PC-3 (cell line): ENCODE results near the gene CTDNEP1. TPM values are rescaled to one million over a fixed set of nuclear protein-coding genes. Genes with fewer than 3 reads are reported as not detected.

Experiments
- ATAC-seq: fragments of 200-7000 bp; cut with Tn5 transposase; 2 replicates; pipeline ENCODE4 v1.9.1; 2020; ENCODE audit warnings: mild to moderate bottlenecking, moderate library complexity
- BruUV-seq: library from RNA; stranded (reverse); fragments of 400-500 nt; replicated peaks from 2 replicates; lab custom pipeline; 2021; lab: Mats Ljungman, UMichigan
- CTCF ChIA-PET: fragments of 300-600 bp; sonication (Branson Sonifier 250); formaldehyde crosslinking; loops from one replicate; lab custom pipeline; 2022; ENCODE audit warnings: antibody characterized with exemption; lab: Charles Lee
- POLR2A ChIA-PET: fragments of 300-600 bp; sonication (Branson Sonifier 250); formaldehyde crosslinking; loops from one replicate; lab custom pipeline; 2022; ENCODE audit warnings: antibody characterized with exemption; ENCODE audit not compliant: unreplicated experiment; lab: Charles Lee
- DNase-seq: peaks from one replicate; pipeline ENCODE4 v3.0.0-alpha.2; 2015
- H2AFZ ChIP-seq: fragments of 300-600 bp; sonication (generic); 2 replicates; pipeline ENCODE4 v1.6.0; 2016; ENCODE audit warnings: antibody characterized with exemption, low read length
- H3F3A ChIP-seq: fragments of 300-600 bp; sonication (generic); one replicate; pipeline ENCODE4 v1.6.0; 2017; ENCODE audit warnings: antibody characterized with exemption, low read length, control low read depth, mild to moderate bottlenecking; ENCODE audit not compliant: unreplicated experiment
- H3K27ac ChIP-seq: fragments of 300-600 bp; sonication (generic); 2 replicates; pipeline ENCODE4 v1.5.1; 2016; ENCODE audit warnings: mild to moderate bottlenecking, low read length
- H3K27me3 ChIP-seq: fragments of 300-600 bp; sonication (generic); 2 replicates; pipeline ENCODE4 v1.6.1; 2016; ENCODE audit warnings: low read length, mixed read lengths
- H3K36me3 ChIP-seq: fragments of 300-600 bp; sonication (generic); 2 replicates; pipeline ENCODE4 v1.6.1; 2016; ENCODE audit warnings: low read depth, mixed run types, low read length, mixed read lengths
- H3K4me1 ChIP-seq: fragments of 300-600 bp; sonication (generic); 2 replicates; pipeline ENCODE4 v1.5.1; 2016; ENCODE audit warnings: low read length; ENCODE audit not compliant: insufficient read depth
- H3K4me2 ChIP-seq: fragments of 300-600 bp; sonication (generic); 2 replicates; pipeline ENCODE4 v1.6.0; 2016; ENCODE audit warnings: low read length
- H3K4me3 ChIP-seq: fragments of 300-600 bp; sonication (generic); 2 replicates; pipeline ENCODE4 v1.5.1; 2016; ENCODE audit warnings: mild to moderate bottlenecking, low read length, mixed read lengths
- H3K79me2 ChIP-seq: fragments of 300-600 bp; sonication (generic); 2 replicates; pipeline ENCODE4 v1.6.1; 2017; ENCODE audit warnings: low read length, mixed read lengths
- H3K9ac ChIP-seq: fragments of 300-600 bp; sonication (generic); 2 replicates; pipeline ENCODE4 v1.6.0; 2016; ENCODE audit warnings: mild to moderate bottlenecking, low read length
- H3K9me2 ChIP-seq: fragments of 300-600 bp; sonication (generic); replicated peaks from 2 replicates; pipeline ENCODE4 v1.6.1; 2016; ENCODE audit warnings: mixed run types, low read length, mixed read lengths
- H3K9me3 ChIP-seq: fragments of 300-600 bp; sonication (generic); 2 replicates; pipeline ENCODE4 v1.6.1; 2016; ENCODE audit warnings: low read length, mixed read lengths
- H4K20me1 ChIP-seq: fragments of 300-600 bp; sonication (generic); 2 replicates; pipeline ENCODE4 v1.6.1; 2016; ENCODE audit warnings: low read length, mixed read lengths
- EZH2 ChIP-seq: fragments of 300-600 bp; sonication (generic); IDR thresholded peaks from one replicate; pipeline ENCODE4 v1.6.1; 2017; ENCODE audit warnings: antibody characterized with exemption, mild to moderate bottlenecking, low read length; ENCODE audit not compliant: unreplicated experiment
- EZH2phosphoT487 ChIP-seq: fragments of 300-600 bp; sonication (generic); IDR thresholded peaks from 2 replicates; pipeline ENCODE4 v1.6.1; 2018; ENCODE audit warnings: mild to moderate bottlenecking, antibody characterized with exemption, low read length, borderline replicate concordance
- intact Hi-C: fragments of 100-400 bp; cut with micrococcal nuclease; formaldehyde crosslinking; loops from 2 replicates; pipeline ENCODE4 v1.9.0; 2023
- total RNA-seq: library from RNA; depleted of rRNA; stranded (reverse); fragments of >200 nt; gene quantifications from 2 replicates; pipeline ENCODE4 v1.2.3, GENCODE V29; 2014
- TF ChIP-seq, protein P1 (sequence below): fragments of 300-600 bp; sonication (generic); conservative IDR thresholded peaks from 2 replicates; pipeline ENCODE4 v1.5.1; 2017; ENCODE audit warnings: antibody characterized with exemption, low read depth, mild to moderate bottlenecking, low read length

Gene CTDNEP1
- total RNA-seq, 1 experiment from 2014 or later = 52.4 TPM

DNA sequence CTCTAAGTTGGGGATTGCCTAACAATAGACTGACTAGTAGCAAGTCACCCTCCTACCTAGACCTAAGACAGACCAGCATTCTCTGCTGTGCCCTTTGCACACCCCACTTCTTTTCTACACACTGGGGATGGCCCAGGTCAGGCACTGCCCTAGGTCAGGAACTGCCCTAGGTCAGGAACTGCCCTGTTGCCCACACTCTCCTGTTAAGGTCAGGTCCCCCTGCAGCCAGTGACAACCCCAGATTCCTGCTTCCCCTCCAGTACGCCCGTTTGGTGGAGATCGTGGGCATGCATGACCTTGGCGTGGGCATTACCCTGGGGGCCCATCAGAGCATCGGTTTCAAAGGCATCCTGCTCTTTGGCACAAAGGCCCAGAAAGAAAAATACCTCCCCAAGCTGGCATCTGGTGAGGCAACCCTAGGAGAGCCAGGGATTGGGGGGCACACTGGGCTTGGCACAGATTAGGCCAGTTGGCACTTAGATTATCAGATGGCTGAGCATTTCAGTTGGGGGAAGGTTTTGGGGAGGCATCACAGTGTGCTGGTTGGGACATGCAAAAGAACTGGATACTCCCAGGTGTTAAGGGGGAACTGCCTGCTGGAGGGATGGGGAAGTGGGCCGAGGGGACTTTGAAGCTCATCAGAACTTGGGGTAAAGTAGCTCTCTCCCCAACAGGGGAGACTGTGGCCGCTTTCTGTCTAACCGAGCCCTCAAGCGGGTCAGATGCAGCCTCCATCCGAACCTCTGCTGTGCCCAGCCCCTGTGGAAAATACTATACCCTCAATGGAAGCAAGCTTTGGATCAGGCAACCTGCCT lies 30.0 kb downstream of the CTDNEP1 start:
- H4K20me1 ChIP-seq = peaks cover 14% of the 10 kb centered on the region; the same call in 1 of the 2 replicates
- no TSS peak for BruUV-seq
- H3F3A ChIP-seq = no peaks in the 10 kb centered on the region
- ChIA-PET POLR2A (interaction anchor here (0.6 to 1.1 kb wide), 2 partner anchors 20 to 68 kb away, joined by 3 to 9 read pairs; no protein-coding TSS in a partner anchor), CTCF (no interaction called here)
- H2AFZ ChIP-seq = no peak overlapping the region
- peaks cover 23% of the 10 kb centered on the region for H3K4me1 ChIP-seq
- H3K9me3 ChIP-seq = no peaks in the 10 kb centered on the region
- TF ChIP-seq EZH2phosphoT487 = no peak
- TF ChIP-seq, protein P1, sequence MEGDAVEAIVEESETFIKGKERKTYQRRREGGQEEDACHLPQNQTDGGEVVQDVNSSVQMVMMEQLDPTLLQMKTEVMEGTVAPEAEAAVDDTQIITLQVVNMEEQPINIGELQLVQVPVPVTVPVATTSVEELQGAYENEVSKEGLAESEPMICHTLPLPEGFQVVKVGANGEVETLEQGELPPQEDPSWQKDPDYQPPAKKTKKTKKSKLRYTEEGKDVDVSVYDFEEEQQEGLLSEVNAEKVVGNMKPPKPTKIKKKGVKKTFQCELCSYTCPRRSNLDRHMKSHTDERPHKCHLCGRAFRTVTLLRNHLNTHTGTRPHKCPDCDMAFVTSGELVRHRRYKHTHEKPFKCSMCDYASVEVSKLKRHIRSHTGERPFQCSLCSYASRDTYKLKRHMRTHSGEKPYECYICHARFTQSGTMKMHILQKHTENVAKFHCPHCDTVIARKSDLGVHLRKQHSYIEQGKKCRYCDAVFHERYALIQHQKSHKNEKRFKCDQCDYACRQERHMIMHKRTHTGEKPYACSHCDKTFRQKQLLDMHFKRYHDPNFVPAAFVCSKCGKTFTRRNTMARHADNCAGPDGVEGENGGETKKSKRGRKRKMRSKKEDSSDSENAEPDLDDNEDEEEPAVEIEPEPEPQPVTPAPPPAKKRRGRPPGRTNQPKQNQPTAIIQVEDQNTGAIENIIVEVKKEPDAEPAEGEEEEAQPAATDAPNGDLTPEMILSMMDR = no peak
- TF ChIP-seq EZH2 = no peak
- no peaks in the 10 kb centered on the region for H3K9me2 ChIP-seq
- peaks cover 32% of the 10 kb centered on the region for H3K79me2 ChIP-seq
- peak overlapping the region; percentile 97 for H3K27ac ChIP-seq
- H3K4me2 ChIP-seq = peak overlapping the region; percentile 86
- H3K27me3 ChIP-seq = no peaks in the 10 kb centered on the region
- peak overlapping the region; percentile 97 for H3K9ac ChIP-seq
- ATAC-seq = no peak
- intact Hi-C loops = loop anchor here (2.0 kb wide), 1 partner anchor 13 kb away; the partner anchor contains the start of gene DVL2
- H3K36me3 ChIP-seq = peaks cover 26% of the 10 kb centered on the region
- no peak for DNase-seq
- H3K4me3 ChIP-seq = peak overlapping the region; percentile 81

DNA sequence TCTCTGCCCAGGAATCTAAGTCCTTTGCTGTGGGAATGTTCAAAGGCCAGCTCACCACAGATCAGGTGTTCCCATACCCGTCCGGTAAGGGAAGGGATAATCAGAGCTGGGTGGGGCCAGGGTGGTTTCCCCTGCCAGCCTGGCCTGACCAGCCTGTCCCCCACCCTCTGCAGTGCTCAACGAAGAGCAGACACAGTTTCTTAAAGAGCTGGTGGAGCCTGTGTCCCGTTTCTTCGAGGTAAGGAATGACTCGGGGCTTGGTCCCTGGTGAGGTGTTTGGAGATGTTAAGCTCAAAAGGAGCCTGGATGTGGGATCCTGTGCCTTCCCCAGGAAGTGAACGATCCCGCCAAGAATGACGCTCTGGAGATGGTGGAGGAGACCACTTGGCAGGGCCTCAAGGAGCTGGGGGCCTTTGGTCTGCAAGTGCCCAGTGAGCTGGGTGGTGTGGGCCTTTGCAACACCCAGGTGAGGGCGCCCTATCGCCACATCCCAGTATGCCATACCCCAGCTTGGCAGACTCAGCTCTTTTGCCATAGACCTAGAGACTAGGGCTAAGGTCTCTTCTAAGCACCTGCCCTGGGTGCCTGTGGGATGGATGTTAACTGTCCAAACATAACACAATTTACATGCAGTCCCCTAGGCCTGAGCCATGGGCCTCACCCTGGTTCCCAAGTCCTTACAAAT lies 30.8 kb downstream of the CTDNEP1 start:
- Histone ChIP-seq H3K9me3 (no peaks in the 10 kb centered on the region), H2AFZ (no peak overlapping the region), H3K36me3 (peaks cover 26% of the 10 kb centered on the region), H4K20me1 (peaks cover 14% of the 10 kb centered on the region; the same call in 1 of the 2 replicates), H3K27ac (peak overlapping the region; percentile 97), H3K9ac (peak overlapping the region; percentile 97), H3K4me1 (peaks cover 30% of the 10 kb centered on the region), H3K27me3 (no peaks in the 10 kb centered on the region), H3K4me3 (peak overlapping the region; percentile 81), H3K79me2 (peaks cover 38% of the 10 kb centered on the region), H3F3A (no peaks in the 10 kb centered on the region), H3K9me2 (no peaks in the 10 kb centered on the region), H3K4me2 (peak overlapping the region; percentile 86)
- BruUV-seq = no TSS peak
- ChIA-PET CTCF (interaction anchor here (0.7 to 1.0 kb wide), 2 partner anchors 41 to 183 kb away, joined by 3 to 4 read pairs; partner anchors contain the start of gene TMEM256), POLR2A (interaction anchor here (0.5 to 1.1 kb wide), 2 partner anchors 21 to 88 kb away, joined by 5 to 9 read pairs; no protein-coding TSS in a partner anchor)
- ATAC-seq (peak; percentile 33), DNase-seq (peak; percentile 43)
- TF ChIP-seq, protein P1 = peak; percentile 60
- TF ChIP-seq EZH2phosphoT487 = no peak
- no peak for TF ChIP-seq EZH2
- intact Hi-C loops = loop anchor here (2.0 kb wide), 1 partner anchor 14 kb away; the partner anchor contains the start of gene DVL2
